HepG2 (cell line): ENCODE measurements around the gene CTDSP1. TPM values are rescaled to one million over a fixed set of nuclear protein-coding genes. Genes with fewer than 3 reads are reported as not detected.
A peak's percentile ranks its signal among the peaks of the same experiment; 100 is the strongest.

Experiments
- AGO1 ChIP-seq: fragments of 200-400 bp; formaldehyde crosslinking; IDR thresholded peaks from 2 replicates; pipeline ENCODE4 v1.6.1; 2017; ENCODE audit warnings: mild to moderate bottlenecking, low read depth, low read length, moderate library complexity; ENCODE audit not compliant: poor library complexity, severe bottlenecking
- ASH2L ChIP-seq: fragments of 300-600, 200-600 bp; sonication (generic); IDR thresholded peaks from 2 replicates; pipeline ENCODE4 v1.7.0; 2017; ENCODE audit warnings: low read depth, mild to moderate bottlenecking, moderate library complexity, mixed read lengths, low read length; ENCODE audit not compliant: insufficient read length
- CBFB ChIP-seq: sonication (generic); formaldehyde crosslinking; IDR thresholded peaks from 2 replicates; pipeline ENCODE4 v1.4.0; 2020; ENCODE audit warnings: missing genetic modification reagents
- CREM ChIP-seq, 2 experiments: sonication (generic) in 1 of 2; formaldehyde crosslinking in 1 of 2; IDR thresholded peaks; 2 replicates each; pipeline versions ENCODE4 v1.4.0 to v1.6.1; 2016 to 2020; ENCODE audit warnings: antibody characterized with exemption in 1 of 2, mild to moderate bottlenecking in 1 of 2, missing genetic modification reagents in 1 of 2
- CTCF ChIP-seq: sonication (generic); formaldehyde crosslinking; IDR thresholded peaks from 2 replicates; pipeline ENCODE4 v1.5.0; 2020; ENCODE audit warnings: mild to moderate bottlenecking, missing genetic modification reagents, moderate library complexity
- ELF3 ChIP-seq: IDR thresholded peaks from 2 replicates; pipeline ENCODE4 v1.6.1; 2016; ENCODE audit warnings: missing genetic modification reagents, missing compliant biosample characterization
- GATAD2A ChIP-seq: IDR thresholded peaks from 2 replicates; pipeline ENCODE4 v1.6.1; 2016
- KDM5B ChIP-seq: sonication (generic); formaldehyde crosslinking; IDR thresholded peaks from 2 replicates; pipeline ENCODE4 v1.4.0; 2020; ENCODE audit warnings: missing genetic modification reagents, mild to moderate bottlenecking, borderline replicate concordance
- KLF16 ChIP-seq, 2 experiments: sonication (generic) in 1 of 2; formaldehyde crosslinking in 1 of 2; IDR thresholded peaks; 2 replicates each; pipeline versions ENCODE4 v1.6.1 to v1.8.0; 2016 to 2023; ENCODE audit warnings: missing genetic modification reagents in 2 of 2, missing compliant biosample characterization in 1 of 2
- KLF9 ChIP-seq: IDR thresholded peaks from 2 replicates; pipeline ENCODE4 v1.6.1; 2016; ENCODE audit warnings: low read depth
- MEF2D ChIP-seq: sonication (generic); formaldehyde crosslinking; IDR thresholded peaks from 2 replicates; pipeline ENCODE4 v1.5.1; 2020; ENCODE audit warnings: mild to moderate bottlenecking, missing genetic modification reagents
- MIXL1 ChIP-seq: IDR thresholded peaks from 2 replicates; pipeline ENCODE4 v1.6.1; 2016
- NR2F1 ChIP-seq, 2 experiments: fragments of 450-650 bp in 1 of 2; formaldehyde crosslinking in 1 of 2; IDR thresholded peaks; 2 replicates each; pipeline versions ENCODE4 v1.5.0 to v1.6.1; 2016 to 2020; ENCODE audit warnings: mild to moderate bottlenecking in 1 of 2, missing compliant biosample characterization in 1 of 2, missing genetic modification reagents in 1 of 2, moderate library complexity in 1 of 2
- PHF21A ChIP-seq: sonication (generic); formaldehyde crosslinking; IDR thresholded peaks from 2 replicates; pipeline ENCODE4 v1.5.0; 2020; ENCODE audit warnings: mild to moderate bottlenecking, missing genetic modification reagents
- RAD51 ChIP-seq: fragments of 450-650 bp; IDR thresholded peaks from 2 replicates; pipeline ENCODE4 v1.6.1; 2016; ENCODE audit warnings: borderline replicate concordance
- RXRB ChIP-seq: IDR thresholded peaks from 2 replicates; pipeline ENCODE4 v1.6.1; 2016; ENCODE audit warnings: borderline replicate concordance, missing genetic modification reagents, missing compliant biosample characterization
- SIN3A ChIP-seq: IDR thresholded peaks from 2 replicates; pipeline ENCODE4 v1.6.1; 2011; ENCODE audit warnings: low read depth, mild to moderate bottlenecking, control low read depth, low read length, borderline replicate concordance
- TCF7 ChIP-seq: sonication (generic); IDR thresholded peaks from 2 replicates; pipeline ENCODE4 v1.6.1; 2016; ENCODE audit warnings: antibody characterized with exemption, low read depth
- ZBTB38 ChIP-seq: sonication (generic); formaldehyde crosslinking; IDR thresholded peaks from 2 replicates; pipeline ENCODE4 v1.5.1; 2020; ENCODE audit warnings: mild to moderate bottlenecking, missing genetic modification reagents
- ZMYM4 ChIP-seq: sonication (generic); formaldehyde crosslinking; IDR thresholded peaks from 2 replicates; pipeline ENCODE4 v1.8.1; 2023; ENCODE audit warnings: mild to moderate bottlenecking, missing genetic modification reagents
- ZNF292 ChIP-seq: sonication (generic); formaldehyde crosslinking; IDR thresholded peaks from 2 replicates; pipeline ENCODE4 v1.8.1; 2022; ENCODE audit warnings: mild to moderate bottlenecking, low read depth, missing genetic modification reagents, borderline replicate concordance
- ZNF317 ChIP-seq: sonication (generic); formaldehyde crosslinking; IDR thresholded peaks from 2 replicates; pipeline ENCODE4 v1.5.0; 2020; ENCODE audit warnings: mild to moderate bottlenecking, missing genetic modification reagents
- ZNF891 ChIP-seq: sonication (generic); formaldehyde crosslinking; IDR thresholded peaks from 2 replicates; pipeline ENCODE4 v1.5.0; 2020; ENCODE audit warnings: mild to moderate bottlenecking, missing genetic modification reagents
- polyA plus RNA-seq, 8 experiments: library from polyadenylated mRNA; depleted of rRNA in 3 of 8; stranded (reverse) in 7 of 8; unstranded in 1 of 8; fragments of >200 nt; fragmentation: Illumina TruSeq in 4 of 8; extraction: Trizol in 4 of 8; gene quantifications; 2 replicates each; pipeline versions ENCODE4 v1.2.1 to v1.2.3, GENCODE V29; 2011 to 2016; ENCODE audit warnings: low read depth in 4 of 8, missing spikeins in 1 of 8, mixed read lengths in 1 of 8; ENCODE audit not compliant: insufficient read depth in 1 of 8
- total RNA-seq, 5 experiments: library from RNA; depleted of rRNA; stranded (reverse); fragments of >200 nt; fragmentation: Illumina TruSeq; extraction: Trizol; gene quantifications; 2 replicates each; pipeline ENCODE4 v1.2.3, GENCODE V29; 2016; ENCODE audit warnings: low read depth in 1 of 5
- TF ChIP-seq, protein P1 (sequence below): IDR thresholded peaks from 2 replicates; pipeline ENCODE4 v1.6.1; 2016; ENCODE audit warnings: control low read depth
- TF ChIP-seq, protein P2 (sequence below): sonication (generic); formaldehyde crosslinking; IDR thresholded peaks from 2 replicates; pipeline ENCODE4 v1.4.0; 2020; ENCODE audit warnings: mild to moderate bottlenecking, missing genetic modification reagents

Gene CTDSP1
- total and polyA plus RNA-seq, 2 of the 13 experiments (the other 11 are each of a cell fraction or from before 2014, with no cell fraction given), result 91.0 to 268 TPM

DNA sequence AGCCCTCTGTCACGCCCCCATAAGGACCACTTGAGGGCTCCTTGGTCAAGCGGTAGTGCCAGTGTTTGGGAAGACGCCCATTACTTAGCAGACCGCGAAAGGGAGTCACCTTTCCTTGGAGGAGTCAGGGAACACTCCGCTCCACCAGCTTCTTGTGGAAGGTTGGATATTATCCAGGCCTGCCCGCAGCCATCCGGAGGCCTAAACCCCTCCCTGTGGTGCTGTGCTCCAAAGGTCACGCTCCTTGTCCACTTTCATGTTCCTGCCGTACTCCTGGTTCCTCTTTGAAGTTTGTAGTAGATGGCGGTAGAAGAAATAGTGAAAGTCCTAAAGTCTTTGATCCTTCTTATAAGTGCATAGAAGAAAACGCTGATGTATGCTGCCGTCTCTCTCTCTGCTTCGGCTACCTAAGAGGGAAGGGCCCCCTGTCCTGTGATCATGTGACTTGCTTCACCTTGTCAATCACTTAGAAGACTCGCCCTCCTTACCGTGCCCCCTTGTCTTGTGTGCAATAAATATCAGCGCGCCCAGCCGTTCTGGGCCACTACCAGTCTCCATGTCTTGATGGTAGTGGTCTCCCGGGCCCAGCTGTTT lies 44.7 kb upstream of the CTDSP1 start (continued):
- TF ChIP-seq, protein P1, sequence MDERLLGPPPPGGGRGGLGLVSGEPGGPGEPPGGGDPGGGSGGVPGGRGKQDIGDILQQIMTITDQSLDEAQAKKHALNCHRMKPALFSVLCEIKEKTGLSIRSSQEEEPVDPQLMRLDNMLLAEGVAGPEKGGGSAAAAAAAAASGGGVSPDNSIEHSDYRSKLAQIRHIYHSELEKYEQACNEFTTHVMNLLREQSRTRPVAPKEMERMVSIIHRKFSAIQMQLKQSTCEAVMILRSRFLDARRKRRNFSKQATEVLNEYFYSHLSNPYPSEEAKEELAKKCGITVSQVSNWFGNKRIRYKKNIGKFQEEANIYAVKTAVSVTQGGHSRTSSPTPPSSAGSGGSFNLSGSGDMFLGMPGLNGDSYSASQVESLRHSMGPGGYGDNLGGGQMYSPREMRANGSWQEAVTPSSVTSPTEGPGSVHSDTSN (CRISPR knock-in tag), result peak; percentile 83
- no peak for TF ChIP-seq CTCF (CRISPR knock-in tag)
- peak; percentile 93; the same call in 1 of the 2 replicates for TF ChIP-seq TCF7
- TF ChIP-seq PHF21A (CRISPR knock-in tag), result peak; percentile 72
- TF ChIP-seq RXRB (CRISPR knock-in tag), result 0 out of 2 replicates have a peak, but pooled peaks have one; percentile 36
- TF ChIP-seq ASH2L, result peak; percentile 53
- TF ChIP-seq, protein P2, sequence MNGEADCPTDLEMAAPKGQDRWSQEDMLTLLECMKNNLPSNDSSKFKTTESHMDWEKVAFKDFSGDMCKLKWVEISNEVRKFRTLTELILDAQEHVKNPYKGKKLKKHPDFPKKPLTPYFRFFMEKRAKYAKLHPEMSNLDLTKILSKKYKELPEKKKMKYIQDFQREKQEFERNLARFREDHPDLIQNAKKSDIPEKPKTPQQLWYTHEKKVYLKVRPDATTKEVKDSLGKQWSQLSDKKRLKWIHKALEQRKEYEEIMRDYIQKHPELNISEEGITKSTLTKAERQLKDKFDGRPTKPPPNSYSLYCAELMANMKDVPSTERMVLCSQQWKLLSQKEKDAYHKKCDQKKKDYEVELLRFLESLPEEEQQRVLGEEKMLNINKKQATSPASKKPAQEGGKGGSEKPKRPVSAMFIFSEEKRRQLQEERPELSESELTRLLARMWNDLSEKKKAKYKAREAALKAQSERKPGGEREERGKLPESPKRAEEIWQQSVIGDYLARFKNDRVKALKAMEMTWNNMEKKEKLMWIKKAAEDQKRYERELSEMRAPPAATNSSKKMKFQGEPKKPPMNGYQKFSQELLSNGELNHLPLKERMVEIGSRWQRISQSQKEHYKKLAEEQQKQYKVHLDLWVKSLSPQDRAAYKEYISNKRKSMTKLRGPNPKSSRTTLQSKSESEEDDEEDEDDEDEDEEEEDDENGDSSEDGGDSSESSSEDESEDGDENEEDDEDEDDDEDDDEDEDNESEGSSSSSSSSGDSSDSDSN, result 0 out of 2 replicates have a peak, but pooled peaks have one; percentile 24
- TF ChIP-seq KLF9 (CRISPR knock-in tag), result no peak
- TF ChIP-seq ELF3 (CRISPR knock-in tag), result 0 out of 2 replicates have a peak, but pooled peaks have one; percentile 9
- peak; percentile 76 for TF ChIP-seq GATAD2A (CRISPR knock-in tag)
- peak; percentile 9 to 32; a peak in 2 of 4 replicates for TF ChIP-seq NR2F1 (CRISPR knock-in tag; IDR thresholded peaks at IDR 0.05)
- peak; percentile 51; the same call in 1 of the 2 replicates for TF ChIP-seq ZMYM4
- no peak for TF ChIP-seq MIXL1
- TF ChIP-seq KDM5B (CRISPR knock-in tag), result 0 out of 2 replicates have a peak, but pooled peaks have one; percentile 42
- 0 out of 2 replicates have a peak, but pooled peaks have one; percentile 28 for TF ChIP-seq ZNF292 (CRISPR knock-in tag)
- 0 out of 4 replicates have a peak, but pooled peaks of 1 of the 2 experiments have one; percentile 27 for TF ChIP-seq KLF16 (CRISPR knock-in tag; IDR thresholded peaks at IDR 0.05)
- peak; percentile 54; the same call in 1 of the 2 replicates for TF ChIP-seq RAD51
- TF ChIP-seq ZNF891, result 0 out of 2 replicates have a peak, but pooled peaks have one; percentile 38
- peak; percentile 29; the same call in 1 of the 2 replicates for TF ChIP-seq MEF2D (CRISPR knock-in tag)
- no peak for TF ChIP-seq AGO1
- peak; percentile 32; the same call in 1 of the 2 replicates for TF ChIP-seq SIN3A
- TF ChIP-seq ZNF317 (CRISPR knock-in tag), result peak; percentile 76; the same call in 1 of the 2 replicates
- 0 out of 2 replicates have a peak, but pooled peaks have one; percentile 37 for TF ChIP-seq CBFB (CRISPR knock-in tag)
- TF ChIP-seq CREM (IDR thresholded peaks at IDR 0.05), result peak; percentile 54; the same call in 1 of the 2 replicates
- TF ChIP-seq CREM (CRISPR knock-in tag; IDR thresholded peaks at IDR 0.05), result no peak
- TF ChIP-seq ZBTB38 (CRISPR knock-in tag), result peak; percentile 25; the same call in 1 of the 2 replicates
